Astrocyte (in vitro differentiated cells and primary cell): ENCODE measurements around the gene TRIML2. TPM values are rescaled to one million over a fixed set of nuclear protein-coding genes. Genes with fewer than 3 reads are reported as not detected.

Experiments
- DNase-seq: peaks from one replicate; pipeline ENCODE4 v3.0.0-alpha.2; 2010; ENCODE audit warnings: low read depth
- FAIRE-seq: peaks from 2 replicates; lab custom pipeline; 2011; peaks lifted over from hg19 to GRCh38; lab: Jason Lieb, UNC
- H2AFZ ChIP-seq: 2 replicates; pipeline ENCODE4 v1.6.0; 2012; ENCODE audit warnings: low read depth, low read length, inconsistent platforms
- H3K27ac ChIP-seq: 2 replicates; pipeline ENCODE4 v1.5.1; 2011; ENCODE audit warnings: low read depth, low read length, inconsistent platforms
- H3K27me3 ChIP-seq: 2 replicates; pipeline ENCODE4 v1.6.0; 2011; ENCODE audit warnings: low read length, inconsistent platforms; ENCODE audit not compliant: insufficient read depth
- H3K36me3 ChIP-seq: 2 replicates; pipeline ENCODE4 v1.5.1; 2011; ENCODE audit warnings: low read length, inconsistent platforms; ENCODE audit not compliant: insufficient read depth
- H3K4me1 ChIP-seq: 2 replicates; pipeline ENCODE4 v1.5.1; 2011; ENCODE audit warnings: low read length, inconsistent platforms; ENCODE audit not compliant: insufficient read depth
- H3K4me2 ChIP-seq: 2 replicates; pipeline ENCODE4 v1.6.0; 2012; ENCODE audit warnings: low read length, inconsistent platforms
- H3K4me3 ChIP-seq: 2 replicates; pipeline ENCODE4 v1.5.1; 2011; ENCODE audit warnings: low read depth, mild to moderate bottlenecking, low read length, inconsistent platforms; ENCODE audit not compliant: insufficient read depth
- H3K79me2 ChIP-seq: 2 replicates; pipeline ENCODE4 v1.6.0; 2012; ENCODE audit warnings: mild to moderate bottlenecking, low read length, inconsistent platforms; ENCODE audit not compliant: insufficient read depth
- H3K9ac ChIP-seq: 2 replicates; pipeline ENCODE4 v1.6.0; 2012; ENCODE audit warnings: mild to moderate bottlenecking, low read length, inconsistent platforms
- H3K9me3 ChIP-seq: 2 replicates; pipeline ENCODE4 v1.5.1; 2012; ENCODE audit warnings: low read depth, mild to moderate bottlenecking, low read length, inconsistent platforms; ENCODE audit not compliant: insufficient read depth
- H4K20me1 ChIP-seq: 2 replicates; pipeline ENCODE4 v1.6.0; 2012; ENCODE audit warnings: low read length, inconsistent platforms; ENCODE audit not compliant: insufficient read depth
- H3K27ac Mint-ChIP-seq: one replicate; pipeline ENCODE4 v1.8.0; 2021; ENCODE audit warnings: mild to moderate bottlenecking, mixed read lengths; ENCODE audit not compliant: unreplicated experiment
- H3K27me3 Mint-ChIP-seq: one replicate; pipeline ENCODE4 v1.8.0; 2021; ENCODE audit warnings: low read depth, mixed read lengths; ENCODE audit not compliant: unreplicated experiment
- H3K36me3 Mint-ChIP-seq: one replicate; pipeline ENCODE4 v1.8.0; 2021; ENCODE audit warnings: low read depth, mixed read lengths; ENCODE audit not compliant: unreplicated experiment
- H3K4me1 Mint-ChIP-seq: one replicate; pipeline ENCODE4 v1.8.0; 2021; ENCODE audit warnings: low read depth, mixed read lengths; ENCODE audit not compliant: unreplicated experiment
- H3K4me3 Mint-ChIP-seq: one replicate; pipeline ENCODE4 v1.8.0; 2021; ENCODE audit warnings: mild to moderate bottlenecking, moderate library complexity, mixed read lengths; ENCODE audit not compliant: unreplicated experiment
- H3K9me3 Mint-ChIP-seq: one replicate; pipeline ENCODE4 v1.8.0; 2021; ENCODE audit warnings: mild to moderate bottlenecking, mixed read lengths; ENCODE audit not compliant: unreplicated experiment
- CTCF ChIP-seq: IDR thresholded peaks from 2 replicates; pipeline ENCODE4 v1.5.1; 2011; ENCODE audit warnings: low read depth, mild to moderate bottlenecking, inconsistent platforms, low read length, moderate library complexity; ENCODE audit not compliant: insufficient read depth
- EZH2 ChIP-seq: IDR thresholded peaks from 2 replicates; pipeline ENCODE4 v1.6.1; 2012; ENCODE audit warnings: mild to moderate bottlenecking, low read length, inconsistent platforms; ENCODE audit not compliant: insufficient read depth
- total RNA-seq: library from RNA; stranded (reverse); gene quantifications from 2 replicates; pipeline ENCODE4 v1.2.1, GENCODE V29; 2021

TRIML2 gene
- total RNA-seq, 1 donor from 2014 or later, result 55.7 TPM

- H3K27me3 Mint-ChIP-seq, result no peaks in the 10 kb centered on the region
- DNase-seq, result no peak
- H3K9me3 Mint-ChIP-seq, result peaks cover 8% of the 10 kb centered on the region
- peaks cover 3% of the 10 kb centered on the region for H3K9me3 ChIP-seq
- no peak overlapping the region for H3K27ac ChIP-seq
- no peaks in the 10 kb centered on the region for H3K4me1 Mint-ChIP-seq
- H4K20me1 ChIP-seq, result no peaks in the 10 kb centered on the region
- FAIRE-seq, result no peak
- H3K4me2 ChIP-seq, result no peak overlapping the region
- H3K27ac Mint-ChIP-seq, result no peak overlapping the region
- H3K4me3 Mint-ChIP-seq, result no peak overlapping the region
- H2AFZ ChIP-seq, result no peak overlapping the region
- H3K79me2 ChIP-seq, result no peaks in the 10 kb centered on the region
- H3K4me3 ChIP-seq, result no peak overlapping the region
- no peaks in the 10 kb centered on the region for H3K36me3 ChIP-seq
- H3K36me3 Mint-ChIP-seq, result no peaks in the 10 kb centered on the region
- no peaks in the 10 kb centered on the region for H3K4me1 ChIP-seq
- no peak for TF ChIP-seq EZH2
- no peak for TF ChIP-seq CTCF
- H3K27me3 ChIP-seq, result no peaks in the 10 kb centered on the region
- no peak overlapping the region for H3K9ac ChIP-seq
Measured at GRCh38 chr4:188154668-188155405, 45.4 kb upstream of the TRIML2 start.

GRCh38 chr4:188147776-188148175, 38.4 kb upstream of the TRIML2 start:
- Histone ChIP-seq H3K4me1 (no peaks in the 10 kb centered on the region), H3K79me2 (no peaks in the 10 kb centered on the region), H2AFZ (no peak overlapping the region), H3K36me3 (no peaks in the 10 kb centered on the region), H3K27me3 (no peaks in the 10 kb centered on the region), H4K20me1 (no peaks in the 10 kb centered on the region), H3K27ac (no peak overlapping the region), H3K9me3 (no peaks in the 10 kb centered on the region), H3K9ac (no peak overlapping the region), H3K4me2 (no peak overlapping the region), H3K4me3 (no peak overlapping the region)
- TF ChIP-seq EZH2, result no peak
- no peak for TF ChIP-seq CTCF
- no peak for DNase-seq
- H3K9me3 Mint-ChIP-seq, result no peaks in the 10 kb centered on the region
- no peaks in the 10 kb centered on the region for H3K27me3 Mint-ChIP-seq
- no peak overlapping the region for H3K27ac Mint-ChIP-seq
- H3K4me1 Mint-ChIP-seq, result peaks cover 1% of the 10 kb centered on the region
- FAIRE-seq, result no peak
- no peaks in the 10 kb centered on the region for H3K36me3 Mint-ChIP-seq
- H3K4me3 Mint-ChIP-seq, result no peak overlapping the region

DNA sequence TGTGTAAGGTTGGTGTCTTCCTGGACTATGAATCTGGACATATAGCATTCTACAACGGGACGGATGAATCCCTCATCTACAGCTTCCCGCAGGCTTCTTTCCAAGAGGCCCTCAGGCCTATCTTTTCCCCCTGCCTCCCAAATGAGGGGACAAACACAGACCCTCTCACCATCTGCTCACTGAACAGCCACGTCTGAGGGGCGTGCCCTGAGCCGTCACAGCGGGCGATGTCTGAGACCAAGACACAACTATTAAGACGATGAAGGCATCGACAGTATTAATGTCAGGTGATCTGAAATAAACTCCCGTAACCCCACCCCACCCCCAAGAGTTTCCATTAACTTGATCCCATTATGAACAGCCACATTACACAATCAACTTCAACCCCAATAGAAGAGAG, 37.8 kb upstream of the TRIML2 start:
- H3K27ac ChIP-seq, result no peak overlapping the region
- Mint-ChIP-seq H3K27me3 (no peaks in the 10 kb centered on the region), H3K4me1 (peaks cover 1% of the 10 kb centered on the region), H3K36me3 (no peaks in the 10 kb centered on the region), H3K4me3 (no peak overlapping the region), H3K27ac (no peak overlapping the region), H3K9me3 (no peaks in the 10 kb centered on the region)
- no peak overlapping the region for H3K4me3 ChIP-seq
- H2AFZ ChIP-seq, result no peak overlapping the region
- FAIRE-seq (no peak), DNase-seq (no peak)
- H4K20me1 ChIP-seq, result no peaks in the 10 kb centered on the region
- no peaks in the 10 kb centered on the region for H3K27me3 ChIP-seq
- H3K4me2 ChIP-seq, result no peak overlapping the region
- H3K79me2 ChIP-seq, result no peaks in the 10 kb centered on the region
- no peaks in the 10 kb centered on the region for H3K36me3 ChIP-seq
- no peaks in the 10 kb centered on the region for H3K9me3 ChIP-seq
- TF ChIP-seq EZH2, result no peak
- TF ChIP-seq CTCF, result no peak
- H3K9ac ChIP-seq, result no peak overlapping the region
- no peaks in the 10 kb centered on the region for H3K4me1 ChIP-seq
